HG02970 (cell line): ENCODE results near the gene BLVRA.
"Not testable (repeated sequence)": the region's sequence is repeated elsewhere in the genome, so short reads cannot be mapped to it uniquely, and the experiment has no call there.

Source experiments
- ATAC-seq: cut with Tn5 transposase; IDR thresholded peaks from one replicate; pipeline ENCODE4 v1.9.1; 2021; ENCODE audit warnings: mild to moderate bottlenecking, moderate library complexity, moderate number of reproducible peaks; ENCODE audit not compliant: unreplicated experiment, low FRiP score

Gene BLVRA

DNA sequence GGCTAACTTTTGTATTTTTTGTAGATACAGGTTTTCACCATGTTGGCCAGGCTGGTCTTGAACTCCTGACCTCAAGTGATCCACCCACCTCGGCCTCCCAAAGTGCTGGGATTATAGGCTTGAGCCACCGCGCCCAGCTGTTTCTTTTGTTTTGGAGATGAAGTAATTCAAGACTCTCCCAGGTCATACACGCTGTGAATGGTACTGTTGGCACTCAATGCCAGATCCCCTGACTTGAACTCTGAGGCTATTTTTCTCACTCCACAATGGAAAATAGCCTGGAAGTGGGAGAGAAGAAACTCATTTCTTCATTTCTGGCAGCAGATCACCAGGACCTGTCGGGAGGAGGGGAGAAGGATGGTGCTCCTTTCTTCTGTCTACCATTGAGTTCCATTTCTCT lies 32.4 kb downstream of the BLVRA start:
- no peak for ATAC-seq

DNA sequence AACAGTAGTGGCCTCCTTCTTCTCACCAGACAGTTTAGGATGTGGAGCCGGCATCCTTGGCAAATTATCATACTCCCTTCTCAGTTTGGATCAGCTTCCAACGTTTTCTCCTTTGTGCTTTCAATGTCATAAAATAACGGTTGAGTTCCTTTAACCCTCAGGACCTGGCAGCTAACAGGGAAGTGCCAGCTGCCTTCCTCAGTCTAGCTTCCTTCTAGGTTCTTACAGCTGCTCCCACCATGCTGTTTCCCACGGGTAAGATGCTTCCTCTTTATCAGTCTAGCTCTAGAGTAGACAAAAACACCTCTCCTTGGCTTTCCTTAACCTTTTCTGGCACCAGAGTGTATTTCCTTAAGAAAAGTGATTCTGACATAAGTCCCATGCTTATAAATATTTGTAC lies 33.2 kb downstream of the BLVRA start:
- no peak for ATAC-seq

DNA sequence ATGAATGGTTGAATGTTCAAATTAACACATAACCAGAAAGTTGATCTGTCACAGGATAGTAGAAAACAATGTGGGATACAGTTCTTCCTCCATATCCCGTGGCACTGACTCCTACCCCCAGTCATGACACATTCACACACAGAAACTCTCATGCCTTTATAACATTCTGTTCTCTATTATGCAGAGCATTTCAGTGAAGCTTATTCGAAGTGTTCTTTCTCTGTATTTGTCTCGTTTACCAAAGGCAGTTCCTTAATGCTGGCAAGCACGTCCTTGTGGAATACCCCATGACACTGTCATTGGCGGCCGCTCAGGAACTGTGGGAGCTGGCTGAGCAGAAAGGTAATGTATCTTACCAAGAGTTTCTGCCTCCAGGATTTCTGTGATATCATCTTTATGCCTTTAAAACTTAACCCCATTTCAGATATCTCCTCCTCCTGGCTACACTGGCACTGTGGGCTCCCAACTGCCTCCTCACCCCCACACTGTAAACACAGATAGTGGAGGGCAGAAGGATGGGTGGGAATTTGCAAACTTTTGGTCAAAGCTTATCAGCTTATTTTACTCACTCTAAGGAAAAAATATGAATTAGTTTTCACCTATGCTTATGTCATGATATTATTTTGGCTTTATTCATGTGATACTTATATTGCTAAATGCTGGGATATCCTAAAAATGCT lies 34.1 kb downstream of the BLVRA start:
- no peak for ATAC-seq

DNA sequence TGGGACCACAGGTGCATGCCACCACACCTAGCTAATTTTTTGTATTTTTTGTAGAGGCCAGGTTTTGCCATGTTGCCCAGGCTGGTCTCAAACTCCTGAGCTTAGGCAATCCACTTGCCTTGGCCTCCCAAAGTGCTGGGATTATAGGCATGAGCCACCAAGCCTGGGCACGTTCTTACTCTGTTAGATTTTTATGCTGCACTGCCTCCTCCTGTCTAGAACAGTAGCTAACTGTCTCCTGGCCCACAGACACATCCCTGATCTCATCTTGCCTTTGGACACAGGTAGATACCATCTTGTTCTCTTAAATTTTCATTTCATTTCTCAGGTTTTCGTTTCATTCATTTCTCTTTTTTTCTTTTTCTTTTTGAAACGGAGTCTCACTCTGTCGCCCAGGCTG lies 41.1 kb downstream of the BLVRA start:
- no peak for ATAC-seq

DNA sequence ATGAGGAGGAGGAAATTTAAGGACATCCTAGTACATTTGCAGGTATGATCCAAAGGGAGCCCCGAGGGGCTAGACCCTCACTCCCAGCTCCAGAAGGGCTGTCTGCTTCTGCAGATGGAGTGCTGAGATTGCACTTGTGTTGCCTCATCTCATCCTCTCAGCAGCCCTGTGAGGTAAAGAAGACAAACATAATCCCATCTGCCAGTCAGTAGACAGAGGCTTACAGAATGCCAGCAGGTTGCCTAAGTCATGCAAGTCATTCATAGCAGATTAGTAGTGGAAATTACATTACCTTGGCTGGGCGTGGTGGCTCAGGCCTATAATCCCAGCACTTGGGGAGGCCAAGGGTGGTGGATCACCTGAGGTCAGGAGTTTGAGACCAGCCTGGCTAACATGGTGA lies 45.4 kb downstream of the BLVRA start:
- no peak for ATAC-seq

DNA sequence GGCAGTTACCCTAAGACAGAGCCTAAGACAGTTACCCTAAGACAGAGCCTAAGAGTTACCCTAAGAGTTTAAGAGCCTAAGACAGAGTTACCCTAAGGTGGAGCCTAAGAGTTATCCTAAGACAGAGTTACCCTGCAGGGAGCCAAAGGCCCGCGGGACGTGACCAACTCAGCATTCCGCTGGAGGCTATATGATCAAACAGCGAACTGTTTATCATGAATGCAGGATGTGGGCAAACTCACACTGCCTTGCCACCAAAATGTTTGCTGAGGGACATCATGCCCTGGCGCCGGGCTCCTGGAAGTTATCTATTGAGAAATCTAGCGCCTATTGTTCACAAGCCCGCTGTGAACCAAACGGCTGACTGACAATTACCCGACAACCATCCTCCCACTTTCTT lies 49.9 kb downstream of the BLVRA start:
- ATAC-seq, result no peak

DNA sequence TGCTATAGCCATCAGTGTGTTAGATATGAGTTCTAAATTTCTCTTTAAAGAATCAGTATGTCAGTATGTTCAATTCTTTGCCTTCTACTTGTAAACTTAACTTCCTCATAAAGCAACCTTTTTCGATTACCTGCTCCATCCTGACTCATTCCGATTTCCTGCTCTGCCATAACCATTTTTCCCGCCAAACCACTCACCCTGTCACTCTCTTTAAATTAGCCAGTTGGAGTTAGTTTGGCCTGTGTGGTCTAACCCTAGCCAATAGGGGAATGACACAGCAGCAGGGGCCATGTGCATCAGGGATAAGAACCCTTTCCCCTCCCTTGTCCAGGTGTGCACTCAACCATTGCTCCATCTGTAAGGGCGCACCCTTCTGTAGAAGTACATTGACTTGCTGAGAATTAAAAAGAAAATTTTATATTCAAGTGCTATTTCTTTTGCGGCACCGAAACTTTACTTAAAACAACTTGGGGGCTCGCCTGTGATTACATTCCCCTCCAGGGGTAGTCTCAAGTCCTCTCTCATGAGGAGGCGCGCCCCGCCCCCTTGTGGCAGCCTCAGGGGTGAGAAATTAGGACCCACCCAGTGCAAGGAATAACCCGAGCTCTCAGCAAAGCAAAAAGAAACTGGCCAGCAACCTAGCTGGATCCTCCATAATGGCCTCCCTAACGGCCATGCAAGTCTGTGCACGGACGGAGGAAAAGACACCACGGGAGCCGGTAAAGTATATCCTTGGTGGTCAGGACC lies 51.9 kb downstream of the BLVRA start:
- not testable (repeated sequence) for ATAC-seq

DNA sequence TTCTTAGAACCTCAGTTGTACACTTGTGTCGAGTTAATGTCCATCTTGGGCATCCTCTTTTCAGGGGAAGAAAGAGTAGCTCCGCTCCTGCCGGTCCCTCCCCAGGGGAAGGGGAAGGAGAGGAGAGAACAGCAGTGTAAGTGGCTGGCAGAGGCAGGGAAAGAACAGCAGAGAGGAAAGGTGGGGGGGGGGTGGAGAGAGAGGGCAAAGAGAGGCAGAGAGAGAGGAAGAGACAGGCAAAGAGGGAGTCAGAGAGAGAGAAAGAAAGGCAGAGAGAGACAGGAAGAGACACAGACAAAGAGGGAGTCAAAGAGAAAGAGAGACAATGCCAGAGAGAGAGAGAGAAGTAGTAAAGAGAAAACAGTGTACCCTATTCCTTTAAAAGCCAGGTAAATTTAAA lies 56.9 kb downstream of the BLVRA start:
- no peak for ATAC-seq

DNA sequence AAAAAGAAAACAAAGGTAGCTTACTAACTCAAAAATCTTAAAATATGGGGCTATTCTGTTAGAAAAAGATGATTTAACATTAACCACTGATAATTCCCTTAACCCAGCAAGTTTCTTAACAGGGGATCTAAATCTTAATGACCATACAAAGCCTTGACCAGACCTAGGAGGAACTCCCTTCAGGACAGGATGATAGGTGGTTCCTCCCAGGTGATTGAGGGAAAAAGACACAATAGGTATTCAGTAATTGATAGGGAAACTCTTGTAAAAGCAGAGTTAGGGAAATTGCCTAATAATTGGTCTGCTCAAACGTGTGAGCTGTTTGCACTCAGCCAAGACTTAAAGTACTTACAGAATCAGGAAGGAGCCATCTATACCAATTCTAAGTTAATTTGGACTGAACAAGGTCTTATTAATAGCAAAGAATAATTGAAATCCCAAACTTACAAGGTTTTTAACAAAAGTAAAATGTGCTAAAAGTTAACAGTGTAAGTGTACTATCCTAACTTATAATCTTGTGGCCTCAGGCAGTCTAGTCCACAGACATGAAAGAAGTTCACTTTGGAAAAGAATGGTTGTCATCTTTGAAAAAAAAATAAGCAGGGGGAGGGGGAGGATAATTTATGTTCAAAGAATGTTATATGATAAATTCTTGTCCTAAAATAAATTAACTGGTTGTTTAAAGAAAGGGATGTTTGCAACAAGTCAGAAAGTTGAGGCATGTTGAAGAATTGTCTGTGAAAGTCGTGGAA lies 57.7 kb downstream of the BLVRA start:
- ATAC-seq, result not testable (repeated sequence)

DNA sequence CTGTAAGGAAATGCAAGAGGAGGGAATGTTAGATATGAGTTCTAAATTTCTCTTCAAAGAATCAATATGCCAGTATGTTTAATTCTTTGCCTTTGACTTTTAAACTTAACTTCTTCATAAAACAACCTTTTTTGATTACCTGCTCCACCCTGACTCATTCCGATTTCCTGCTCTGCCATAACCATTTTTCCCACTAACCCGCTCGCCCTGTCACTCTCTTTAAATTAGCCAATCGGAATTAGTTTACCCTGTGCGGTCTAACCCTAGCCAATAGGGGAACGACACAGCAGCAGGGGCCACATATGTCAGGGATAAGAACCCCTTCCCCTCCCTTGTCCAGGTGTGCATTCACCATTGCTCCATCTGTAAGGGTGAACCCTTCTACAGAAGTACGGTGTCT lies 64.9 kb downstream of the BLVRA start:
- ATAC-seq, result not testable (repeated sequence)

DNA sequence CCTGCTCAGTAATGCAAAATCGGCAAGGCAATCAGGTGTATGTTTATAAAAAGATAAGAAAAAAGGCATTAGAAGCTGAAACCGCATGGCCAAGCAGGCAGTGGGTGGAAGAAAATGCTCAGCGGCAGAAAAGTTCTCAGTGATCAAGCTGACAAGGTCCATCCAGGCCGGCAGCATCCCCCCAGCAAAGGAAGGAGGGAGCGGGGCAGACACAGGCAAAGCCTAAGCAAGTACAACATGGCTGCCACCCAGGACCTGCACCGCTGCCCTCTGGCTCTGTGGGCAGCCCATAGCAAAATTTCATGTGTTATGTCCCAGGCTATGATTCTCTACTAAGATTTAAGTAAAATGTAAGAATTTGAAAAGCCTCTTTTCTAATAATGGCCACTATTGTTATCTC lies 65.5 kb downstream of the BLVRA start:
- ATAC-seq, result no peak

DNA sequence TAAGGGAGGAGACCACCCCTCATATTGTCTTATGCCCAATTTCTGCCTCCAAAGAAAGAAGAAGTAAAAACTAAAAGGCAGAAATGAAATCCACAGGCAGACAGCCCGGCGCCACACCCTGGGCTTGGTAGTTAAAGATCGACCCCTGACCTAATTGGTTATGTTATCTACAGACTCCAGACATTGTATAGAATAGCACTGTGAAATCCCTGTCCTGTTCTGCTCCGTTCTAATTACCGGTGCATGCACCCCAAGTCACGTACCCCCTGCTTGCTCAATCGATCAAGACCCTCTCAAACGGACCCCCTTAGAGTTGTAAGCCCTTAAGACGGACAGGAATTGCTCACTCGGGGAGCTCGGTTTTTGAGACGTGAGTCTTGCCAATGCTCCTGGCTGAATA lies 66.0 kb downstream of the BLVRA start:
- not testable (repeated sequence) for ATAC-seq

DNA sequence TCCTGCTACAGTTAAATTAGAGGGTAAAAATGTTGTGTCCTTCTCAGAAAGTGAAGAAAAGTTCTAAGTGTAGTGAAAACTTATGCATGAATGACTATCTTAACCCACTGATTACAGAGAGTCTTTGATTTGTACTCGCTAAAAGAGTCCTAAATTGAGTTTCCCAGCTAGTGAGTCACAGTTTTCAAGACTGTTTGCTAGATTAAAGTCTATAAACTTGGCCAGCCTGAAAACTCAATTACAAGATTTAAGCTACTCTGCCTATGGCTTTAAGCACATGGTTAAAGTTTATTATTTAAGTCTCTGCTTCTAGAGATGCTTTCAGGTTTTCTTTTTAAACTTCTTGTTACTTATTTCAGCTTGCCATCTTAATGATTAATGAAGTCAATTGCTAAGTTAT lies 66.5 kb downstream of the BLVRA start:
- no peak for ATAC-seq

DNA sequence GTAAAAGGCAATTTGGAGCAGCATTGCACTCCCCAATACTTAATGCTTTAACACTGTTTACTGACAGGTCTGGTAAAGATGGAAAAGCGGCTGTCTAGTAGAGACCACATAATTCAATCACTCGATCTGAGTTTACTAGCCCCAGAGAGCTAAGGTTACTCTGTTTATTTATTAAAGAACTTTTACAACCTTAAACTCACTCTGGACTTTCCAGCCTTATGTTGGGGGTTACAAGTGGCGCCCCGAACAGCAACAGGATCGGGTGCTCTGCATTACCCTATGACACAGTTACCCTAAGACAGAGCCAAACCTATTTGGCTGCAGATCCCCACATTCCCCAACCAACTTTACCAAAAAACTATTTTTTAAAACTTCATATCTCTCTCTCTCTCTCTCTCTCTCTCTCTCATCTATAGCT lies 66.9 kb downstream of the BLVRA start:
- no peak for ATAC-seq

DNA sequence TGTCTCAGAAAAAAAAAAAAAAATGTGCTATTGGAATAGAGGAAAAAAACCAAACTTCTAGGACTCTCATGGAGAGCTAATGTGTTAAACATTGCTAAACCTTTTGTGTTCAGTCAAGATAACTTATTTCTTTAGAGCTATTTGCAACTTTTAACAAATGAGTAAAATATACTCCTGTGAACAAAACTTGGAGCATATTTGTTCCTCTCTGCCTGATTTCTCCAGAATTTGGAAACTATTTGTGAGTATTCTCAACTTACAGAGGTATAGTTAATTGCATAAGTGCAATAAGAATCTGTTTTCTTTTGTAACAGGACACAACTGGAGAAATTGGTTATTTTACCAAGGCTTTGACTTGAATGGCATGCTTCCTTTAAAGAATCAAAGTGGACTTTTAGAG lies 72.4 kb downstream of the BLVRA start:
- not testable (repeated sequence) for ATAC-seq

DNA sequence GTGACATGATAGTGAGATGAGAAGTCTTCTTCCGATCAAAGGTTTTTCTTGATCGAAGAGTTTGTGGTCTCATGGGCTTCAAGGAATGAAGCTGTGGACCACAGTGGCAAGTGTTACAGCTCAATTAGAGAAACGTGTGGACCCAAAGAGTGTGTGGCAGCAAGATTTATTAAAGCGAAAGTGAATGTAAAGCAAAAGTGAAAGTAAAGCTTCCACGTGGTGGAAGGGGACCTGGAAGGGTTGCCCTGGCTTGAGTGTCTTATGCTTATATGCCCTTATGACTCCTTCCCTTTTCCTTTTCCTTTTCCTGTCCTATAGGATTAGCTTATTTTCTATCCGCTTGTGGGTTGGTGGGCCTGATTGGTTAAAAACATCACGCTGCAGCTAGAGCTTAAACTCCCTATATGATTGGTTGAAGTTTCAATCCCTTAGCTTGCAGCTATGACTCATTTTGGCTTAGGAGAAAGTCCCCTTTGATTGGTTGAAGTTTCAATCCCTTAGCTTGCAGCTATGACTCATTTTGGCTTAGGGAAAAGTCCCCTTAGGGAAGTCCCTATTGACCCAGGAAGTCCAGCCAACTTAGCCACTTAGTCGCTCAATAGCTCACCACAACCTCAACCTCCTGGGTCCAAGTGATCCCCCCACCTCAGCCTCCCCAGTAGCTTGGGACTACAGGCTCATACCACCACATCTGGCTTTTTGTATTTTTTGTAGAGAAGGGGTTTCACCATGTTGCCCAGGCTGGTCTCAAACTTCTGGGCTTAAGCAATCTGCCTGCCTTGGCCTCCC lies 76.2 kb downstream of the BLVRA start:
- ATAC-seq, result no peak

DNA sequence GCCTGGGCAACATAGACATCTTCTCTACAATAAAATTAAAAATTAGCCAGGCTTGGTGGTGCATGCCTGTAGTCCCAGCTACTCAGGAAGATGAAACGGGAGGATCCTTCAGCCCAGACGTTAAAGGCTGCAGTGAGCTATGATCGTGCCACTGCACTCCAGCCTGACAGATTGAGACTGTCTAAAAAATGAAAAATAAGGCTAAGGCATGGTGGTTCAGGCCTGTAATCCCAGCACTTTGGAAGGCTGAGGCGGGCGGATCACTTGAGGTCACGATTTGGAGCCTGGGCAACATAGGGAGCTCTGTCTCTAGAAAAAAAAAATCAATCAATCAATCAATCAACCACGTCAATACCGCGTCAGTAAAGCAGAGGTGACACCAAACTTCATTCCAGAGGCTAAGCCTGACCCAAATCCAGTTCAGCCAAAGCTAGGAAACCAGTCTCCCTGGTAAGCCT lies 79.8 kb downstream of the BLVRA start:
- no peak for ATAC-seq

DNA sequence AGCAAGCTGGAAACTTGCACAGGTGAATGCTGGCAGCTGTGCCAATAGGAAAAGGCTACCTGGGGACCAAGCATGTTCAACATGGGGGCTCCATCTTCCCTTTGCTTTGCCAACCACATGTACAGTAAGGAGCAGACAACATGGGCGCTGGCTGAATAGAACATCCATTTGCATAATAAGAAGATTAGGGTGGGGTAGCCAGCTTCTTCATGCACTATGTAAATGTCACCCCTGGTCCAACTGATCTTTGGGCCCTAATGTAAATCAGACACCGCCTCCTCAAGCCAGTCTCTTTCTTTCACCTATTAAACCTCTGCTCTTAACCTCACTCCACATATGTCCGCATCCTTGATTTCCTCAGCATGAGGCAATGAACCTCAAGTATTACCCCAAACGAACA lies 84.8 kb downstream of the BLVRA start:
- ATAC-seq, result no peak

DNA sequence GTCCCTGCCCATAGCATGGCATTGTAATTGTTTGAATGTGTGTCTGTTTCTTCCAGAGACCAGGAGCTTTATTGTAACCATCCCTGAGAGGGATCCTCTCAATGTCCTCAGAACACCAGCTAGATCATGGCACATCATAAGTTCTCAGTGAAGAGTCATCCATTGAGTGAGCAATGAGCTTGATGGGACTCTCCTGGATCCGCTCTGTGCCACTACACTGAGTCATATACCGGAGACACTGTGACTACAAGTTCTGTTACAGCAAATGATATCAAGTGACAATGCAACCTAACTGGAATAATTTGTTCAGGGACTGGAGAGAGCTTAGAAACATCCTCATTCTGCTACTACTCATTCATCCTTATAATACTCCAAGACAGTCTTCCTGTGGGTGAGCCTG lies 85.8 kb downstream of the BLVRA start:
- no peak for ATAC-seq

DNA sequence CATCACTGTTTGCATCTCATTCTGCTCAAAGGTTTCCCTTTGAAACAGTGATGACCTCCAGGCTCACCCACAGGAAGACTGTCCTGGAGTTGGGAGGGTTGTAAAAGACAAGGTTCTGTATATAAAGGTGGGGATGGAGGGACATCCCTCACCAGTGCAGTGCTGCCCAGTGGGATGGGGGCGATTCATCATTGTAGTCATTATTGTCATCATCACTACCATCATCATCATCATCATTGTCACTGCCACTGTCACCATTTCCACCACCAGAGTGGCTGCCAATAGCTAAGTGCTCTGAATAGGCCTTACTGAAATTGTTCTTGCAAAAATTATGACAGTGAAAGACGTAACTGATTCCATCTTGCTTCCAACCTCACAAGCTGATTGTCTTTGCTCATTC lies 86.2 kb downstream of the BLVRA start:
- no peak for ATAC-seq

DNA sequence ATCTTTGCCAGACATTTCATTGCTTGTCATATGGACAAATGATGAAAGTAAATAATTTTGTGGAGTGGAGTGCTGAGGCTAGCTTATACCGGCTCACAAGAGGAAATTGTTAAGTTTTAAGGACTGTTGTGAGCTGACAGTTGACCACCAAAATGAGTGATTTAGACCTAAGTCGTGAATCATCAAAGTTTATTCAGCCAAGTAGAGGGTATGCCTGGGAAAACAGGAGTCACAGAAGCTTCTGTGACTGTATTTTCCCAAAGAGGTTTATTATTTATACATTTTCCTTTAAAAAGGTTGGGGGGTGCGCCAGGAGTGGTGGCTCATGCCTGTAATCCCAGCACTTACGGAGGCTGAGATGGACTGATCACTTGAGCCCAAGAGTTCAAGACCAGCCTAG lies 89.0 kb downstream of the BLVRA start:
- ATAC-seq, result no peak
